ENCODE data around the gene USP33. TPM values are rescaled to one million over a fixed set of nuclear protein-coding genes. Genes with fewer than 3 reads are reported as not detected.

USP33 gene
- total and polyA plus RNA-seq, 10 of the 15 experiments (the other 5 are each of a cell fraction or from before 2014, with no cell fraction given) = 13.1 to 49.9 (median 32.2) TPM

GRCh38 chr1:77706321-77706720 lies 53.3 kb downstream of the USP33 start:
- POLR2A ChIA-PET = no interaction called here
- intact Hi-C loops (cut with micrococcal nuclease; ENCODE audit: unreplicated experiment) = no loop called here
- RAD21 ChIA-PET (ENCODE audit: unreplicated experiment) = no interaction called here
- Histone ChIP-seq H3K27me3 (replicated peaks in 1 of 2; ENCODE audit: control insufficient read depth in 2 of 2, insufficient read depth in 2 of 2, low read length in 1 of 2) (no peaks in the 10 kb centered on the region), H4K20me1 (ENCODE audit: control insufficient read depth, insufficient read depth) (no peaks in the 10 kb centered on the region), H3K36me3 (ENCODE audit: control insufficient read depth in 2 of 2, insufficient read depth in 2 of 2, low read length in 1 of 2) (peaks cover 1 to 11% of the 10 kb centered on the region in 2 experiments; a peak in 3 of 4 replicates), H3K4me3 (no peak overlapping the region), H3K9ac (ENCODE audit: control insufficient read depth, insufficient read depth, low read length) (no peak overlapping the region), H2AFZ (ENCODE audit: control insufficient read depth, low read depth, low read length) (no peak overlapping the region), H3K79me2 (ENCODE audit: control insufficient read depth, insufficient read depth, low read length) (no peaks in the 10 kb centered on the region), H3K4me2 (ENCODE audit: control insufficient read depth, insufficient read depth) (no peak overlapping the region), H3K9me3 (replicated peaks; ENCODE audit: control insufficient read depth, insufficient read depth, low read length) (no peaks in the 10 kb centered on the region), H3K4me1 (ENCODE audit: control insufficient read depth, insufficient read depth, low read length) (no peaks in the 10 kb centered on the region), H3K27ac (ENCODE audit: control insufficient read depth, insufficient read depth) (no peak overlapping the region)
- SMC1A ChIA-PET (ENCODE audit: uncharacterized antibody, unreplicated experiment) = no interaction called here
- no peak for TF ChIP-seq ZBTB4 (CRISPR knock-in tag; IDR thresholded peaks at IDR 0.05)
- no peak for TF ChIP-seq TCF7 (IDR thresholded peaks at IDR 0.05; ENCODE audit: borderline replicate concordance)
- no peak for TF ChIP-seq ZNF274 (IDR thresholded peaks at IDR 0.05; ENCODE audit: insufficient read depth, insufficient read length)
- no peak for TF ChIP-seq RAD51 (IDR thresholded peaks at IDR 0.05)
- TF ChIP-seq NR2C1 (IDR thresholded peaks at IDR 0.05) = no peak
- TF ChIP-seq SIN3A (IDR thresholded peaks at IDR 0.05; ENCODE audit: low read depth, low read length) = no peak
- no peak for TF ChIP-seq MXI1 (IDR thresholded peaks at IDR 0.05; ENCODE audit: low read depth, low read length)
- TF ChIP-seq ZNF384 (IDR thresholded peaks at IDR 0.05; ENCODE audit: borderline replicate concordance, low read depth, low read length) = no peak
- no peak for TF ChIP-seq NR2C2 (IDR thresholded peaks at IDR 0.05; ENCODE audit: borderline replicate concordance, control insufficient read depth, insufficient read length, low read depth)
- TF ChIP-seq SREBF2 (IDR thresholded peaks at IDR 0.05; ENCODE audit: low read length) = no peak
- TF ChIP-seq BCLAF1 (IDR thresholded peaks at IDR 0.05) = no peak
- TF ChIP-seq RAD21 (IDR thresholded peaks at IDR 0.05; ENCODE audit: insufficient read depth, low read depth, low read length) = no peak
- CTCF ChIA-PET = no interaction called here
- in situ Hi-C loops (cut with MboI) = no loop called here
- DNase-seq (ENCODE audit: low read depth, low spot score) = no peak
- BruUV-seq (replicated peaks) = no TSS peak
- 100% methylated on average over 4 of the region's 4 CpGs for WGBS (ENCODE audit: insufficient coverage, insufficient replicate concordance, low lambda C conversion rate, missing lambda C conversion rate)
- no peak for FAIRE-seq
- ATAC-seq = no peak

All from GM12878 (cell line).